Stomach (tissue), 9 donors: ENCODE data around the gene ZNF516. TPM values are rescaled to one million over a fixed set of nuclear protein-coding genes. Genes with fewer than 3 reads are reported as not detected.

ENCODE experiments used
- DNase-seq, 2 donors: peaks; one replicate each; pipeline versions ENCODE4 v3.0.0 to v3.0.0-alpha.2; 2013 to 2019
- H3K27ac ChIP-seq, 5 donors: fragments of 200-600 bp in 4 of 5; sonication (generic) in 4 of 5; one replicate each; pipeline ENCODE4 v1.5.1; 2013 to 2019; ENCODE audit warnings: mild to moderate bottlenecking in 1 of 5, moderate library complexity in 1 of 5
- H3K27me3 ChIP-seq, 3 donors: fragments of 200-600 bp; sonication (generic); one replicate each; pipeline ENCODE4 v1.5.1; 2017 to 2019; ENCODE audit warnings: mixed run types in 1 of 3
- H3K36me3 ChIP-seq, 4 donors: fragments of 200-600 bp; sonication (generic); 1 replicate in 3 of 4; 2 replicates in 1 of 4; pipeline ENCODE4 v1.5.1; 2016 to 2019
- H3K4me1 ChIP-seq, 4 donors: fragments of 200-600 bp; sonication (generic); one replicate each; pipeline ENCODE4 v1.5.1; 2016 to 2019
- H3K4me3 ChIP-seq, 4 donors: fragments of 200-600 bp; sonication (generic) in 3 of 4; one replicate each; pipeline ENCODE4 v1.5.1; 2016 to 2019; ENCODE audit warnings: mild to moderate bottlenecking in 1 of 4
- H3K9me3 ChIP-seq, 4 donors: fragments of 200-600 bp; sonication (generic); one replicate each; pipeline ENCODE4 v1.5.1; 2016 to 2019
- EP300 ChIP-seq: sonication (generic); formaldehyde crosslinking; IDR thresholded peaks from one replicate; pipeline ENCODE4 v1.6.1; 2017; ENCODE audit warnings: antibody characterized with exemption
- POLR2A ChIP-seq, 4 donors: fragments of 450-650 bp; IDR thresholded peaks; one replicate each; pipeline ENCODE4 v1.6.1; 2016; ENCODE audit warnings: antibody characterized with exemption in 4 of 4, control low read depth in 2 of 4, mild to moderate bottlenecking in 1 of 4, moderate library complexity in 1 of 4
- POLR2AphosphoS5 ChIP-seq, 3 donors: sonication (generic); formaldehyde crosslinking; IDR thresholded peaks; one replicate each; pipeline ENCODE4 v1.6.1; 2016; ENCODE audit warnings: antibody characterized with exemption in 3 of 3
- WGBS, 5 donors: extraction: QIAGEN DNeasy Blood & Tissue Kit in 3 of 5; methylation state at CpG; one replicate each; pipeline versions ENCODE4 v1.1.5 to v1.1.7; 2013 to 2018; 5-methylcytosine and 5-hydroxymethylcytosine counted together
- intact Hi-C: fragments of 100-400 bp; cut with DNase I; formaldehyde crosslinking; loops from one replicate; pipeline ENCODE4 v1.15.1; 2023; ENCODE audit warnings: low total_unique reads
- polyA plus RNA-seq, 3 donors: library from polyadenylated mRNA; stranded (reverse); fragments of 200-250 nt; gene quantifications; one replicate each; pipeline ENCODE4 v1.2.3, GENCODE V29; 2013
- total RNA-seq, 5 donors: library from RNA; depleted of rRNA; stranded (reverse); fragments of >200 nt; gene quantifications; one replicate each; pipeline versions ENCODE4 v1.1.0 to v1.2.3, GENCODE V29; 2014 to 2016
- TF ChIP-seq, protein P1 (sequence below), 7 experiments: fragments of 450-650 bp in 4 of 7; fragments of 200-600 bp in 3 of 7; sonication (generic) in 3 of 7; IDR thresholded peaks; one replicate each; pipeline ENCODE4 v1.5.1; 2016 to 2019; ENCODE audit warnings: antibody characterized with exemption in 7 of 7, control low read depth in 2 of 7, mild to moderate bottlenecking in 1 of 7
- donor health status: healthy with polysubstance abuse.
- donor health status: Bipolar disorder and iron deficiency.
- donor health status: healthy.

Gene ZNF516
- total and polyA plus RNA-seq, 8 donors = 2.3 to 25.9 (median 14.4) TPM

DNA sequence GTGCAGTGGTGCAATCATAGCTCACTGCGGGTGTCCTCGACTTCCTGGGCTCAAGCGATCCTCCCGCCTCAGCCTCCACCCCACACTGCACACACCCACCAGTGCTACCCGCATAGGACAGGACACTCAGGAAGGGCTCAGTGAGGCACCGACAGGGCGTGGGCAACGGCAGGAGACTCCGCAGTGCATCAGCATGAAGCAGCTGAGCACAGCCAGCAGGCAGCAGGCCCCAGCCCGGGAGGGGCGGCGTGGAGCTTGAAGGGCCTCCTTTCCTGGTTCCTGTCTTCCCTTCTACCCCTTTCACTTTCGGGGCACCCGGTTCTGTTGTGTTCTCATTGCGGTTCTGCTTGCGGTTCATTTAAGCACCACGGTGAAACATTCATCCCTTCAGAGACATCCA is 89.8 kb downstream of the ZNF516 start:
- TF ChIP-seq POLR2A (IDR thresholded peaks at IDR 0.05) (no peak), POLR2AphosphoS5 (IDR thresholded peaks at IDR 0.05) (no peak), EP300 (no peak)
- TF ChIP-seq, protein P1, sequence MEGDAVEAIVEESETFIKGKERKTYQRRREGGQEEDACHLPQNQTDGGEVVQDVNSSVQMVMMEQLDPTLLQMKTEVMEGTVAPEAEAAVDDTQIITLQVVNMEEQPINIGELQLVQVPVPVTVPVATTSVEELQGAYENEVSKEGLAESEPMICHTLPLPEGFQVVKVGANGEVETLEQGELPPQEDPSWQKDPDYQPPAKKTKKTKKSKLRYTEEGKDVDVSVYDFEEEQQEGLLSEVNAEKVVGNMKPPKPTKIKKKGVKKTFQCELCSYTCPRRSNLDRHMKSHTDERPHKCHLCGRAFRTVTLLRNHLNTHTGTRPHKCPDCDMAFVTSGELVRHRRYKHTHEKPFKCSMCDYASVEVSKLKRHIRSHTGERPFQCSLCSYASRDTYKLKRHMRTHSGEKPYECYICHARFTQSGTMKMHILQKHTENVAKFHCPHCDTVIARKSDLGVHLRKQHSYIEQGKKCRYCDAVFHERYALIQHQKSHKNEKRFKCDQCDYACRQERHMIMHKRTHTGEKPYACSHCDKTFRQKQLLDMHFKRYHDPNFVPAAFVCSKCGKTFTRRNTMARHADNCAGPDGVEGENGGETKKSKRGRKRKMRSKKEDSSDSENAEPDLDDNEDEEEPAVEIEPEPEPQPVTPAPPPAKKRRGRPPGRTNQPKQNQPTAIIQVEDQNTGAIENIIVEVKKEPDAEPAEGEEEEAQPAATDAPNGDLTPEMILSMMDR (IDR thresholded peaks at IDR 0.05) = no peak
- DNase-seq = no peak
- Histone ChIP-seq H3K27me3 (no peaks in the 10 kb centered on the region), H3K27ac (no peak overlapping the region), H3K36me3 (peaks cover 0 to 11% (median 7%) of the 10 kb centered on the region in 4 donors), H3K4me1 (peaks cover 0 to 41% (median 19%) of the 10 kb centered on the region in 4 donors), H3K4me3 (no peak overlapping the region), H3K9me3 (no peaks in the 10 kb centered on the region)
- intact Hi-C loops = loop anchor here (10.0 kb wide), 1 partner anchor 280 kb away; no protein-coding TSS in a partner anchor
- WGBS, 5 donors = 85 to 89% (median 88%) methylated on average over 11 to 17 of the region's 17 CpGs

DNA sequence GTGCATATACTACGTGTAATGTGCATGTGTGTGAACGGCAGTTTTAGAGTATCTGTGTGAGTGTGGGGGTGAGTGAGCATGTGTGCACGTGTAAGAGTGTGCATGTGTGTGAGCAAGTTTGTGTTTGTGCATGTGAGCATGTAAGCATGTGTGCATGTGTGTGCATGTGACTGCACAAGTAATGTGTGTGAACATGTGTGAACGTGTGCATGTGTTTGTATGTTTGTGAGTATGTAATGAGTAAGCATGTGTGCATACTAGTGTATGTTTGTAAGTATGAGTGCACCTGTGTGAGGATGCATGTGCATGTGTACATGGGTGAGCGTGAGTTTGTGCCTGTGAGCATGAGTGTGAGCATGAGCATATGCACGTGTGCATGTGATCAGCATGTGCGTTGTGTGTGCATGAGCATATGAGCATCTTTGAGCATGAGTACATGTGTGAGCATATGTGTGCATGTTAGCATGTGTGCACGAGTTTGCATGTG is 90.7 kb downstream of the ZNF516 start:
- intact Hi-C loops = loop anchor here (5.0 to 10.0 kb wide), 2 partner anchors 280 to 303 kb away; no protein-coding TSS in a partner anchor
- Histone ChIP-seq H3K4me3 (no peak overlapping the region), H3K36me3 (peaks cover 0 to 11% (median 7%) of the 10 kb centered on the region in 4 donors), H3K4me1 (peaks cover 0 to 37% (median 18%) of the 10 kb centered on the region in 4 donors), H3K9me3 (no peaks in the 10 kb centered on the region), H3K27ac (no peak overlapping the region), H3K27me3 (no peaks in the 10 kb centered on the region)
- DNase-seq = no peak
- 83 to 94% (median 91%) methylated on average over 8 of the region's 8 CpGs for WGBS, 5 donors
- TF ChIP-seq POLR2A (IDR thresholded peaks at IDR 0.05) (no peak), EP300 (no peak), POLR2AphosphoS5 (IDR thresholded peaks at IDR 0.05) (no peak)
- TF ChIP-seq, protein P1 (IDR thresholded peaks at IDR 0.05) = no peak

DNA sequence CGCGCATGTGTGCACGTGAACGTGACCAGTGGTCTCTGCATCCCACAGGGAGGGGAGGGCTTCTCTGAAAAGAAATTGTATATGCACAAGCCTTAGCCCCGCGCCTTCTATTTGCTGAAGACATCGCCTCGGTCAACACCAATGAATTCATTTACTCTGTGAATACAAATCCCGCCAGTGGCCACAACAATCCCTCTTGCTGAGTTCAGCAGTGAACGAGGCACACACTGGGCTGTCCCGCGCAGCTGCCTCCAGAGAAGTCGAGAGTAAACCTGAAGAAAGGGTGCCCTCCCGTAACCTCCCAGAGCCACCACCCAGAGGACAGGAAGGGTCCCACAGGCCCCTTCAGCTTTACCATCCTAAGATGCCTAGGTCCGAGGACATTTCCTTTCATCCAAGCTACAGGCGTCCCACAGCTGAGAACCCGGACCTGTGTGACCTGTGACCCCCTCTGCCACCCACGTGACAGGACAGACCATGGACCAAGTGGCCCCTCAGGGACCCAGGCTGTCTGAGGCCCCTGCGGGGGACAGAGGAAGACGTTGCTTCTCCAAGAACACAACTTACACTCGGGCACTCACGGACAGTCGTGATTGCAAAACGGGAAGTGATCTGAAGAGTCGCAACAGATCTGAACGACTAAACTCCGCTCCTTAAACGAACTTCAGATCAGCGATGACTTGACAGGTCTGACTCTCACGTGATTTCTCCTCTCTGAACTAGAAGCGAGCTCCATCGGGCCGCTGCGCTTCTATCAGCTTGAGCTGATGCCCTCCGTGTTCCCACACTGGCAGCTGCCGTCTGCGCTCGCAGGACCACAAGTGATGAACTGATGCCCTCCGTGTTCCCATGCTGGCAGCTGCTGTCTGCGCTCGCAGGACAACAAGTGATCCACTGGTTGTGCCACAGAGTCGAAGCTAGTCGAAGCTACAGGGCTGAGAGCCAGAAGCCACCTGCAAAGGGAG is 92.7 kb downstream of the ZNF516 start:
- 88 to 90% (median 89%) methylated on average over 40 to 43 of the region's 43 CpGs for WGBS, 5 donors
- H3K27me3 ChIP-seq = no peaks in the 10 kb centered on the region
- no peaks in the 10 kb centered on the region for H3K9me3 ChIP-seq
- TF ChIP-seq, protein P1 (IDR thresholded peaks at IDR 0.05) = no peak
- no peak for DNase-seq
- H3K27ac ChIP-seq = peak overlapping the region in 1 of 5 donors; percentile 33
- H3K4me1 ChIP-seq = peaks cover 8 to 51% (median 29%) of the 10 kb centered on the region in 4 donors
- H3K4me3 ChIP-seq = no peak overlapping the region
- peaks cover 0 to 11% (median 7%) of the 10 kb centered on the region in 4 donors for H3K36me3 ChIP-seq
- intact Hi-C loops = loop anchor here (5.0 to 10.0 kb wide), 2 partner anchors 282 to 305 kb away; no protein-coding TSS in a partner anchor

DNA sequence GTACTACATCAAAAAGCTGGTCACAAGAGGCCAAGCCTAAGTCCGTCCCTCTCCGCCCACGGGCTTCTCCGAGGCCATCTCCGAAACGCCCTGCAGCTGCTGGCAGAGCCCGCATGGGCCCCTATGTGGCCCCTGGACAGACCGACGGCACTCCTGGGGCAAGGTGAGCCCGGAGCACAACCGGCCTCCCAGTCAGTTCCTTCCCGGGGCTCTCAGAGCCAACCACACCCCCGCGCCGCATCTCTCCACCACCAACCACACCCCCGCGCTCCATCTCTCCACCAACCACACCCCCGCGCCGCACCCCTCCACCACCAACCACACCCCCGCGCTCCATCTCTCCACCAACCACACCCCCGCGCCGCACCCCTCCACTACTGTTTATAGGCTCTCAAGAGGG is 93.5 kb downstream of the ZNF516 start:
- H3K4me3 ChIP-seq = no peak overlapping the region
- peaks cover 8 to 54% (median 29%) of the 10 kb centered on the region in 4 donors for H3K4me1 ChIP-seq
- peak in 1 of 2 donors; percentile 47 for DNase-seq
- intact Hi-C loops = loop anchor here (5.0 to 10.0 kb wide), 2 partner anchors 283 to 306 kb away; no protein-coding TSS in a partner anchor
- H3K27ac ChIP-seq = no peak overlapping the region
- H3K27me3 ChIP-seq = no peaks in the 10 kb centered on the region
- peaks cover 0 to 11% (median 7%) of the 10 kb centered on the region in 4 donors for H3K36me3 ChIP-seq
- WGBS, 5 donors = 79 to 86% (median 85%) methylated on average over 25 of the region's 25 CpGs
- H3K9me3 ChIP-seq = no peaks in the 10 kb centered on the region
- no peak for TF ChIP-seq EP300
- TF ChIP-seq POLR2AphosphoS5 (IDR thresholded peaks at IDR 0.05) = no peak
- TF ChIP-seq, protein P1 (IDR thresholded peaks at IDR 0.05) = no peak
- TF ChIP-seq POLR2A (IDR thresholded peaks at IDR 0.05) = no peak
